Stimulated activated CD8-positive, alpha-beta memory T cell treated with anti-CD3 and anti-CD28 coated beads, Interleukin-15, amount 100 ng/mL, for 4 hours (primary cell): ENCODE results near the gene HIP1.
A peak's percentile ranks its signal among the peaks of the same experiment; 100 is the strongest.
"Not testable (repeated sequence)": the region's sequence is repeated elsewhere in the genome, so short reads cannot be mapped to it uniquely, and the experiment has no call there.

Experiments
- DNase-seq, 2 donors: peaks; one replicate each; pipeline ENCODE4 v3.0.0-alpha.2; 2020; ENCODE audit warnings: low read depth in 2 of 2

The HIP1 gene

GRCh38 chr7:75642810-75643486, 95.8 kb downstream of the HIP1 start:
- peak; percentile 9 to 41 for DNase-seq

GRCh38 chr7:75640201-75640600, 98.5 kb downstream of the HIP1 start:
- no peak for DNase-seq

GRCh38 chr7:75639886-75640190, 98.9 kb downstream of the HIP1 start:
- no peak for DNase-seq

DNA sequence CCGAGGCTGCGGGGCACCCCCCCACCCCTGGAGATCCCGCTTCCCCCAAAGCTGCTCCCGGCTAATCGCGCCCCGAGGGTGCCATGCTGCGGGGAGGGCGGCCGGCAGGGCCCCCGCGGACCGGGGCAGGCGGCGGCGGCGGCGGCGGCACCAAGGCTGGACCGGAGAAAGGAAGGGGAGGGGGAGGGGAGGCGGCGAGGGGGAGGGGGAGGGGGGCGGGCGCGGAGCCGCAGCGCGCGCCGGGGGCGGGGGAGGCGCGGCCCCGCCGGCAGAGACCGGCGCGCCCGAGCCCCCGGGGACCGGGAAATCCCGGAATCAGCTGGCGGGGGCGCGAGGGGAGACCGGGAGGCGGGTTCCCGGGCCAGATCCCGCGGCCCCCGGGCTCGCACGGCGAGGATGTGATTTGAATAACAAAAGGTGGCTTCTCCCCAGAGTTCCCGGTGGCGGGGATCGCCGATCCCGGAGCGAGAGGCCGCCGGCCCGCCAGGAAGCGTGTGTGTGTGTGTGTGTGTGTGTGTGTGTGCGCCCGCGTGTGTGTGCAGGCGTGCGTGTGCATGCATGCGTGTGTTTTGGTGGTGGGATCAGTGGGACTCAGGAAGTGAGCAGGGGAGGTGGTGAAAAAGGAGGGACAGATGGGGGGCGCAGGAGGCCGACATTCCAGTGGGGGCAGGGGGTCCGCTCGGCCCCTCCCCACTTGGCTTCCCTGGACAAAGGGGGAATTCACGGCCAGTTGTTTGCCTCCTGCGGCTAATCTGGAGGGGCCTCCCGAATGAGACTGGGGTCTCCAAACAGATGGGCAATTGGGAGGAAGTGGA, 99.5 kb downstream of the HIP1 start:
- no peak for DNase-seq

DNA sequence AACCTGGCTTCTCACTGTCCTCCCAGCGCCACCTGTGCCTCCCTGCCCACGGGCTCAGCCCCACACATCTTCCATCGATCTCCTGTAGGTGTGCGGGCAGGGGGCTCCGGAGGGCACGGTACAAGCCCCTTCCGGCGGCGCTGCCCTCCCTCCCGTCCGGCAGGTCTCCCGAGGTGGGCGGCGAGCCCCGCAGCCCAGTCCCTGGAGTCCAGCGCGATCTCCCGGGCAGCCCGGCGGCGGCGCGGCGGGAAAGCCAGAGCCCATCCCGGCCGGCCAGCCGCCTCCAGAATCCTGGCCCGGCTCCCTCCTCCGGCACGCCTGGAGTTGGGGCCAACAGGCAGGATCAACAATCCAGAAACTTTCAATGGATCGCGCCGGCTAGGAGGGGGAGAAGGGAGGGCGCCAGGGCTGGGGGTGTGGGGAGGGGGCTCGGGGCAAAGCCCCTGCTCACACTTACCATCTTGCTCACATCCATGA, 100.1 kb downstream of the HIP1 start:
- DNase-seq = no peak

- no peak for DNase-seq
Measured at GRCh38 chr7:75637854-75638593, 100.7 kb downstream of the HIP1 start.

- no peak for DNase-seq
Measured at GRCh38 chr7:75635036-75635435, 103.7 kb downstream of the HIP1 start.

GRCh38 chr7:75632587-75632986, 106.2 kb downstream of the HIP1 start:
- DNase-seq = not testable (repeated sequence)

GRCh38 chr7:75631711-75632110, 107.0 kb downstream of the HIP1 start:
- DNase-seq = no peak

DNA sequence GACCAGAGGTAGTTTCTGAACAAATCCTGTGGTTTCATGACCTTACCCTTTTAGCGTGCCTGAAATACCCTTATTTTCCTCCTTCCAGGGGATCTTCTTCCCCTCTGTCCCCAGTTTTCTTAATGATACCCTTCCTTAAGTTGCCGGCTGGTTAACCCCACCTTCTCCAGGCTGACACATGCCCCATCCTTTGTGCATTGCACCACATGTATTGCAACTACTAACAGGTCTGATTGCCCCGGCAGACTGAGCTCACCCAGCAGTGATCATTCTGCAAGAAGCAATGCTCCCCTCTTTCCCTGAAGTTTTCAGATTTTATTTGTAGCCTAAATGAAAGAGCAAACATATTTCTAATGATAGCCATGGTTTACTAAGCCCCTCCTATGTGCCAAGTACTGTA, 108.2 kb downstream of the HIP1 start:
- DNase-seq = no peak

DNA sequence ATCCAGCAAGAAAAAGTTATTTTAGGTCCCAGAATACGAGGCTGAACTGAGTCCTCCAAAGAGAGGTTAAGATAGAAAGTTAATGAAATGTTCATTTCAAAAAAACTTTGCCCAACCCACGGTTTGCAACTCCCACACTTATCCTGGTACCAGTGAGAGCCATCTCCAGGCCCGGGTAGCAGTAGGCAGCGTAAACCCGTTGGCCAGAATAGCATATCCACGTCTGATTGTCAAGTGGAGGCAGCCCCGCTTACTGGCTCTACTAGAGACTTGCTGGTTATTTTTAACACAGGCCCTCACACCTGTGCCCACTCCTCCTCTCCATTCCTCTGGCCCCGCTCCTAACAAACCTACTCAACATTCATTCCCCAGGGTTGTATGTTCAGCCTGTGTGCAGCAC, 109.7 kb downstream of the HIP1 start:
- no peak for DNase-seq

GRCh38 chr7:75628055-75628454, 110.7 kb downstream of the HIP1 start:
- no peak for DNase-seq

GRCh38 chr7:75626954-75627353, 111.8 kb downstream of the HIP1 start:
- no peak for DNase-seq

DNA sequence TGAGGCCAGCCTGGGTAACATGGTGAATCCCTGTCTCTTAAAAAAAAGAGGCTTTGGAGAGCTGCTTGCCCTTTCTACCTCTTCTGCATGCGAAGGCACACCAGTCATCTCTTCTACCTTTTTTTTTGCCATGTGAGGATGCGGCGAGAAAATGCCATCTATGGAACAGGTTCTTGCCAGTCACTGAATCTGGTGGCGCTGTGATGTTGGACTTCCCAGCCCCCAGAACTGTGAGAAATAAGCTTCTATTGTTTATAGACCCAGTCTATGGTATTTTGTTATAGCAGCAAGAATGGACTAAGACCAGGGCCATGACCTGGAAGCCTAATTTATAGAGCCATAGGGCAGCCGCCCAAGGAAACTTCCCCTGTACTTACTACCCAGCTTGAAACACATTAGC, 112.9 kb downstream of the HIP1 start:
- no peak for DNase-seq

- DNase-seq = no peak
Measured at GRCh38 chr7:75624134-75624832, 114.5 kb downstream of the HIP1 start.

GRCh38 chr7:75623390-75624133, 115.2 kb downstream of the HIP1 start:
- no peak for DNase-seq

DNA sequence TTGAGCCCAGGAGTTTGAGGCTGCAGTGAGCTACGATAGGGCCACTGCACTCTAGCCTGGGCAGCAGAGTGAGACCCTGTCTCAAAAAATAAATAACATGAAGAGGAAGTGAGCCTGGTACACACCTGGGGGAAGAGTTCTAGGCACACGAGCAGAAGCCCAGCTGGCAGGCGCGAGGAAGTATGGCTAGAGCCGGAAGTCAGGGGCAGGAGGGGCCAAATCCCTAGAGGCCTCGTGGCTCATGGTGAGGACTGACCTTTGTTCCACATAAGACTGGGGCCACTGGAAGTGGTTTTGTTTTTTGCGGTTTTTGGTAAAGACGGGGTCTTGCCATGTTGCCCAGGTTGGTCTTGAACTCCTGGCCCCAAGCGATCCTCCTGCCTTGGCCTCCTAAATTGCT, 117.6 kb downstream of the HIP1 start:
- no peak for DNase-seq

GRCh38 chr7:75619636-75620035, 119.1 kb downstream of the HIP1 start:
- no peak for DNase-seq

DNA sequence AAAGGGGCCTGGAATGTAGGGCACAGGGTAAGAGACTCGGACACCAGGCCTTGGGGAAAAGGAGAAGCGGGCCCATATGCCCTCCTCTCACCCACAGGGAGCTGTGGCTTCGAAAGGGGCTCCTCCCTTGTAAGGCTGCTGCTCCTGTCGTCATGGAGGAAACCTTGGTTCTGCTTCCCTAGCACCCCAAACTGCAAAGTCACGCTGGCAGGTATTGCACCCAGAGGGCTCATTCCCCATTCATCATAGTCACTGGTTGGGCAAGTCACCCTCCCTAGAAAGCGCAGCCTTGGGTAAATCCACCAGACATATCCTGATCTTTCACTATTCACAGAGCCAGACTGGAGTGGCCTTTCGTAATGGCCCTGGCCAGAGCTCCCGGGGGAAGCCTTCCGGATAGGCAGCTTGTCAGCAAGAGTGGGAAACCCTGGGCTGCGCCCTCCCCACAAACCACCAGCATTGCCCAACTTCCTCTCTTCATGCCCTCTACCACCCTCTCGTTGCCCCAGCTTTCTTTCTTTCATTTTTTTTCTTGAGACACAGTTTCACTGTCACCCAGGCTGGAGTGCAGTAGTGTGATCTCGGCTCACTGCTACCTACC, 121.0 kb downstream of the HIP1 start:
- peak; percentile 19 to 21 for DNase-seq

DNA sequence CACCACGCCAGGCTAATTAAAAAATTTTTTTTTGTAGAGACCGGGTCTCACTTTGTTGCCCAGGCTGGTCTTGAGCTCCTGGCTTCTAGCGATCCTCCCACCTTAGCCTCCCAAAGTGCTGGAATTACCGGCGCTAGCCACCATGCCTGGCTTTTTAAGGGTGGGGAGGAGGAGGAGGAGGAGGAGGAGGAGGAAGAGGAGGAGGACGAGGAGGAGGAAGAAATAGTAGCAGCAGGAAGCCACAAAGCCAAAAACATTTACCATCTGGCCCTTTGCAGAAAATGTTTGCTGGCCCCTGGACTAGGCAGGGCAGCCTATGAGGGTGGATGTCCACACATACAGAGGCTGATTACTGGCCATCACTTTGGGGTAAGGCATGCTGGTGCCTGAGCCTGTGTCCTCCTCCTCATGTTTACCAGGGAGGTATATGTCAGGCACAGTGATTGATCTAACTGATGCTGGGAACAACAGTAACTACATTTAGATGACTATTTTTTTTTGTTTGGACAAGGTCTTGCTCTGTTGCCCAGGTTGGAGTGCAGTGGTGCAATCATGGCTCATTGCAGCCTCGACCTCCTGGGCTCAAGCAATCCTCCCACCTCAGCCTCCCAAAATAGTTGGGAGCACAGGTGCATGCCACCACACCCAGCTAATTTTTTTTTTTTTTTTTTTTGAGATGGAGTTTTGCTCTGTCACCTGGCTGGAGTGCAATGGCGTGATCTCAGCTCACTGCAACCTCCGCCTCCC, 122.1 kb downstream of the HIP1 start:
- no peak for DNase-seq
